WERI-Rb-1 (cell line): ENCODE measurements around the gene HS2ST1.

Source experiments
- DNase-seq: peaks from one replicate; pipeline ENCODE4 v3.0.0-alpha.2; 2020
- H3K27ac ChIP-seq: fragments of 250-450 bp; sonication (Bioruptor Pico); 2 replicates; pipeline ENCODE4 v1.5.1; 2020; ENCODE audit warnings: mild to moderate bottlenecking, moderate library complexity
- H3K27me3 ChIP-seq: fragments of 250-450 bp; sonication (Bioruptor Pico); 2 replicates; pipeline ENCODE4 v1.5.1; 2021; ENCODE audit warnings: mild to moderate bottlenecking, low read depth, moderate library complexity; ENCODE audit not compliant: insufficient read depth, severe bottlenecking
- H3K36me3 ChIP-seq: fragments of 250-450 bp; sonication (Bioruptor Pico); 2 replicates; pipeline ENCODE4 v1.5.1; 2020; ENCODE audit warnings: mild to moderate bottlenecking, moderate library complexity
- H3K4me3 ChIP-seq: 2 replicates; pipeline ENCODE4 v1.5.1; 2011; ENCODE audit warnings: low read depth, mild to moderate bottlenecking, control low read depth, low read length
- H3K9me3 ChIP-seq: fragments of 250-450 bp; sonication (Bioruptor Pico); 2 replicates; pipeline ENCODE4 v1.5.1; 2021; ENCODE audit warnings: mild to moderate bottlenecking, moderate library complexity; ENCODE audit not compliant: severe bottlenecking
- TF ChIP-seq, protein P1 (sequence below): IDR thresholded peaks from 2 replicates; pipeline ENCODE4 v1.5.1; 2011; ENCODE audit warnings: low read depth, mild to moderate bottlenecking, control low read depth, inconsistent platforms, low read length

HS2ST1 gene

DNA sequence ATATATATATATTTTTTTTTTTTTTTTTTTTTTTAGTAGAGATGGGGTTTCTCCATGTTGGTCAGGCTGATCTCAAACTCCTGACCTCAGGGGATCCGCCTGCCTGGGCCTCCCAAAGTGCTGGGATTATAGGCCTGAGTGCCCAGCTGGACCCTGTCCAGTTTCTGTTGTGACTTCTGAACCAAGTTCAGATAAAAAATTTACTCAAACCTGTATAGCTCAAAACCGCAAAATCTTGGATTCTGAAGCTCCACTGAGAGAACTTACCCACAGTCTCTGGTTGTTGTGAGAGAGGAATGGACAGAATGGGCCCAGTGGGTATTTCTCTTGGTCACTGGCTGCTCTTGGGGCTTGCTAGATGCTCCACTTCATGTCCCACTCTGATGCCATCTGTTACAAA lies 76.4 kb downstream of the HS2ST1 start:
- H3K9me3 ChIP-seq = no peaks in the 10 kb centered on the region
- no peaks in the 10 kb centered on the region for H3K36me3 ChIP-seq
- H3K27ac ChIP-seq = no peak overlapping the region
- no peak for DNase-seq
- H3K4me3 ChIP-seq = no peak overlapping the region
- no peaks in the 10 kb centered on the region for H3K27me3 ChIP-seq
- TF ChIP-seq, protein P1, sequence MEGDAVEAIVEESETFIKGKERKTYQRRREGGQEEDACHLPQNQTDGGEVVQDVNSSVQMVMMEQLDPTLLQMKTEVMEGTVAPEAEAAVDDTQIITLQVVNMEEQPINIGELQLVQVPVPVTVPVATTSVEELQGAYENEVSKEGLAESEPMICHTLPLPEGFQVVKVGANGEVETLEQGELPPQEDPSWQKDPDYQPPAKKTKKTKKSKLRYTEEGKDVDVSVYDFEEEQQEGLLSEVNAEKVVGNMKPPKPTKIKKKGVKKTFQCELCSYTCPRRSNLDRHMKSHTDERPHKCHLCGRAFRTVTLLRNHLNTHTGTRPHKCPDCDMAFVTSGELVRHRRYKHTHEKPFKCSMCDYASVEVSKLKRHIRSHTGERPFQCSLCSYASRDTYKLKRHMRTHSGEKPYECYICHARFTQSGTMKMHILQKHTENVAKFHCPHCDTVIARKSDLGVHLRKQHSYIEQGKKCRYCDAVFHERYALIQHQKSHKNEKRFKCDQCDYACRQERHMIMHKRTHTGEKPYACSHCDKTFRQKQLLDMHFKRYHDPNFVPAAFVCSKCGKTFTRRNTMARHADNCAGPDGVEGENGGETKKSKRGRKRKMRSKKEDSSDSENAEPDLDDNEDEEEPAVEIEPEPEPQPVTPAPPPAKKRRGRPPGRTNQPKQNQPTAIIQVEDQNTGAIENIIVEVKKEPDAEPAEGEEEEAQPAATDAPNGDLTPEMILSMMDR = no peak

DNA sequence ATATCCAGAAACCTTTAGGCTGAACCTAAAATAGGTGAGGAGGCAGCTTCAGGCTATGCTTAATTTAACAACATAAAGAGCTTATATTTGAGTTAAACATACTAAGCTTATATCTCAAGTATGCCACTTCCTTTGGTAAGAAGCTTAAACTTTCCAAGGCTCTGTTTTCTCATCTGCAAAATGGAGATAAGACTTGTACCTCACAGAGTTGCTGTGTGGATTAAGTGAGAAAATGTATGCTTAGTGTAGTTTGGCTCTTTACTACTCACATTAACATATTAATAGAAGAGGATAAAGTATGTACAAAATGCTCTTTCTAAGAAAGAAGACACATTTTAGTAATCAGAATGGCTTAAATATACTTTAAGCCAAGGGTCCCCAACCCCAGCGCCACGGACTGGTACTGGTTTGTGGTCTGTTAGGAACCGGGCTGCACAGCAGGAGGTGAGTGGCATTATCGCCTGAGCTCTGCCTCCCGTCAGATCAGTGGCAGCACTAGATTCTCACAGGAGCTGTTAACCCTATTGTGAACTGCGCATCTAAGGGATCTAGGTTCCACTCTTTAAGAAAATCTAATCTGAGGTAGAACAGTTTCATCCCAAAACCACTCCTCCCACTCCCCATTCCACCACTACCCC lies 77.2 kb downstream of the HS2ST1 start:
- no peak for DNase-seq
- TF ChIP-seq, protein P1 = no peak
- no peaks in the 10 kb centered on the region for H3K9me3 ChIP-seq
- no peak overlapping the region for H3K27ac ChIP-seq
- no peaks in the 10 kb centered on the region for H3K27me3 ChIP-seq
- H3K36me3 ChIP-seq = no peaks in the 10 kb centered on the region
- H3K4me3 ChIP-seq = no peak overlapping the region

DNA sequence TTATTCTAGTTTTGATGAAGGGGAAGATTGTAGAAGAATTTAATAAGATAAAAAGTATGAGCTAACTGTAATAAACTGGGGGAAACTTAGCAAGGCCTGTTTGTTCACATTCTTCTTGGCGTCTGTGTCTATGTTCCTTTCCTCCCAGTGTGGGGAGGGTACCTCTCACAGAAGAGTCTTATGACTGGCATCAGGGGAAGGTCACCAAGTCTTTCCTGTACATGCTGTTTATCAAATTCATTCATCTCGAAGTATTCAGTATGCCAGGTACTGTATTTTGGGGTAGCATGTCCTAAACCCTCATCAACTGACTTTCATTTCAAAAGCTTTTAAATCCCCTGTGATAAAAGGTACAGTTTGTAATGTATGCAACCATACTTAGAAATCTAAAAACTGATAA lies 78.4 kb downstream of the HS2ST1 start:
- no peaks in the 10 kb centered on the region for H3K9me3 ChIP-seq
- H3K27ac ChIP-seq = no peak overlapping the region
- no peak for DNase-seq
- H3K27me3 ChIP-seq = no peaks in the 10 kb centered on the region
- TF ChIP-seq, protein P1 = no peak
- no peaks in the 10 kb centered on the region for H3K36me3 ChIP-seq
- H3K4me3 ChIP-seq = no peak overlapping the region

DNA sequence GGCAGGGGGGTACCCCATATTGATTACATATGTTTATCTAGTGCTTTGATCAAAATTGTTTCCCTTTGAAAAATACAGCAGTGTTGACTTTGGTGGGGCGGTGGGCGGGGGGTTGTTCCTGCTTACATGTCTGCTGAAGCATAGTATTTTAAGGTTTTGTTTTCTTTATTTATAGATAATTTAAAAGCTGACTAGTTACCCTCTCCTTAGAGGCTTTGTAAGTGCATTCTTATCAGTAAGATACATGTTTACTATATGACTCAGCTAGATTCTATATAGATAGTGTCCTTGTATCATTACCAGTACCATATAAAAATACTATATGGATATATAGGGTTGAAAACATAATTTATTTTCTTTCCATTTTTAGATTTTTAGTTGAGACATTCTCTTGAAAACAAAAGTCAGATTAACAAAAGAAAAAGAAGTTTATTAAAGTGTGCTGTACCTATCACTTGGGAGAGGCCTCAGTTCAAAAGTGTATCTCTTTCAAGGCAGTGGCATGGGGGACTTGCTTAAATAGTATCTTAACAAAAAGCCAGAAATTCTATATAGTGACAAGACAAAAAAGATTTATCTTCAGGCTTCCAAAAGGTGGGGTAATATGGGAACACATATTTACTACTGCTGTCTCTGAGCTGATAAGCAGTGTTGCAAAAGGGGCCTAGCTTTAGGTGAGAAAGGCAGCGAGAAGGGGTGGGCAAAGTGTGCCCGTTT lies 79.0 kb downstream of the HS2ST1 start:
- no peak for DNase-seq
- TF ChIP-seq, protein P1 = no peak
- H3K27ac ChIP-seq = no peak overlapping the region

DNA sequence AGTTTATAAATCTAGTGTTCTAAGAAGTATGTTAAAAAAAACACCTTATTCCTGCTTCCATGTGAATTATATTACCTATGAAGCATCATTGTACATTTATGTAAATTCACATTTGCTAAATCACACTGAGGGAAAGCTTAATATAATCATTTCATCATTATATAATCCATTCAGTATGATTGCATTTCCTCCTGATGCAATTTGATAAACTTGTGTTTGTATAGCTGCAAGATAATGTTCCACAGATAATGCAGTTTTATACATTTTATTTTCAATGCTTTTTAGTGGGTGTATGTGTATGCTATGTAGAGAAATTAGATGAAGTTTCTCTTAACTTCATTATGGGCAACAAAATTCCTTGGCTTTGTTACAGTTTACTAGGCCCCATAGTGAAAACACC lies 79.6 kb downstream of the HS2ST1 start:
- Histone ChIP-seq H3K27me3 (no peaks in the 10 kb centered on the region), H3K36me3 (no peaks in the 10 kb centered on the region), H3K9me3 (no peaks in the 10 kb centered on the region), H3K27ac (no peak overlapping the region), H3K4me3 (no peak overlapping the region)
- no peak for DNase-seq
- TF ChIP-seq, protein P1 = no peak

More for the DNA sequence above, 79.0 kb downstream of the HS2ST1 start:
- Histone ChIP-seq H3K36me3 (no peaks in the 10 kb centered on the region), H3K9me3 (no peaks in the 10 kb centered on the region), H3K27me3 (no peaks in the 10 kb centered on the region), H3K4me3 (no peak overlapping the region)
